GM12801 (cell line): ENCODE data around the gene OR2V1.

ENCODE experiments used
- TF ChIP-seq, protein P1 (sequence below): IDR thresholded peaks from one replicate; pipeline ENCODE4 v1.5.1; 2011; ENCODE audit warnings: control low read depth; ENCODE audit not compliant: insufficient read length; ENCODE audit errors: extremely low read depth

Gene OR2V1

DNA sequence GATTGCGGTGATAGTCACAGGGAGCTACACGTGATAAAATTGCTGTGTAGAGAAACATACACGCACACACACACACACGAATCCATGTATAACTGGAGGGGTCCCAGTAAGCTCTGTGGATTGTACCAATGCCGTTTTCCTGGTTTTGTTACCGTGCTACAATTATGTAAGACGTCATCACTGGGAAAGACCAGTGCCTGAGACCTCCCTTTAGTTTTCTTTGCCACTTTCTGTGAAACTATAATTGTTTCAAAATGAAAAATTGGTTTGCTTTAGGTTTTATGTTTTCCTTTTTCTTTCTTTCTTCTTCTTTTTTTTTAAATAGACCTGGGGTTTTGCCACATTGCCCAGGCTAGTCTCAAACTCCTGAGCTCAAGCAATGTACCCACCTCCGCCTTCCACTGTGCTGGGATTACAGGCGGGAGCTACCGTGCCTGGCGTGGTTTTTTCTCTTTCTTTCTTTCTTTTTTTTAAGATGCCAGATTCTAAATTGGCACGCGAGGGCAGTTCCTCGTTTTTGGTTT is 37.7 kb upstream of the OR2V1 start:
- TF ChIP-seq, protein P1, sequence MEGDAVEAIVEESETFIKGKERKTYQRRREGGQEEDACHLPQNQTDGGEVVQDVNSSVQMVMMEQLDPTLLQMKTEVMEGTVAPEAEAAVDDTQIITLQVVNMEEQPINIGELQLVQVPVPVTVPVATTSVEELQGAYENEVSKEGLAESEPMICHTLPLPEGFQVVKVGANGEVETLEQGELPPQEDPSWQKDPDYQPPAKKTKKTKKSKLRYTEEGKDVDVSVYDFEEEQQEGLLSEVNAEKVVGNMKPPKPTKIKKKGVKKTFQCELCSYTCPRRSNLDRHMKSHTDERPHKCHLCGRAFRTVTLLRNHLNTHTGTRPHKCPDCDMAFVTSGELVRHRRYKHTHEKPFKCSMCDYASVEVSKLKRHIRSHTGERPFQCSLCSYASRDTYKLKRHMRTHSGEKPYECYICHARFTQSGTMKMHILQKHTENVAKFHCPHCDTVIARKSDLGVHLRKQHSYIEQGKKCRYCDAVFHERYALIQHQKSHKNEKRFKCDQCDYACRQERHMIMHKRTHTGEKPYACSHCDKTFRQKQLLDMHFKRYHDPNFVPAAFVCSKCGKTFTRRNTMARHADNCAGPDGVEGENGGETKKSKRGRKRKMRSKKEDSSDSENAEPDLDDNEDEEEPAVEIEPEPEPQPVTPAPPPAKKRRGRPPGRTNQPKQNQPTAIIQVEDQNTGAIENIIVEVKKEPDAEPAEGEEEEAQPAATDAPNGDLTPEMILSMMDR = no peak

DNA sequence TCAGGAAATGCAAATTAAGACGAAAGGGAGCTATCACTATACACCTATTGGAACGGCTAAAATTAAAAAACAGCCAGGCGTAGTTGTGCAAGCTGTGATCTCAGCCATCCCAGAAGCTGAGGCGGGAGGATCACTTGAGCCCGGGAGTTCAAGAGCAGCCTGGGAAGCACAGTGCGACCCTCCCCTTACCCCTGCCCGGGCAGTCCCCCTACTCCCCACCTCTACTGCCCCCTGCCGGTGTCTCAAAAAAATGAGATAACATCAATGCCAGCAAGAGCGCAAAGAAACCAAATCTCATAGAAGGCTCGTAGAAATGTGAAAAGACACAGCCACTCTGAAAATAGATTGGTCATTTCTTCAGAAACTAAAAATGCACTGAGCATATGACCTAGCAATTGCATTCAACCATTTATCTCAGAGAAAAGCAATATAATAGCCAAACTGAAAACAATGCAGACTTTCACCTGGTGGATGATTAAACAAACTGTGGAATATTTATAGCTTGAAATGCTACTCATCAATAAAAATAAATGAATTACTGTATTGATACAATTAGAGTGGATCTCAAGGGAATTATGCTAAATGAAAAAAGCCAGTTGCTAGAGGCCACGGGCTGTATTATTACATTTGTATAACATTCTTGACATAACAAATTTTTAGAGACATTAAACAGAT is 37.0 kb upstream of the OR2V1 start:
- TF ChIP-seq, protein P1 = no peak

DNA sequence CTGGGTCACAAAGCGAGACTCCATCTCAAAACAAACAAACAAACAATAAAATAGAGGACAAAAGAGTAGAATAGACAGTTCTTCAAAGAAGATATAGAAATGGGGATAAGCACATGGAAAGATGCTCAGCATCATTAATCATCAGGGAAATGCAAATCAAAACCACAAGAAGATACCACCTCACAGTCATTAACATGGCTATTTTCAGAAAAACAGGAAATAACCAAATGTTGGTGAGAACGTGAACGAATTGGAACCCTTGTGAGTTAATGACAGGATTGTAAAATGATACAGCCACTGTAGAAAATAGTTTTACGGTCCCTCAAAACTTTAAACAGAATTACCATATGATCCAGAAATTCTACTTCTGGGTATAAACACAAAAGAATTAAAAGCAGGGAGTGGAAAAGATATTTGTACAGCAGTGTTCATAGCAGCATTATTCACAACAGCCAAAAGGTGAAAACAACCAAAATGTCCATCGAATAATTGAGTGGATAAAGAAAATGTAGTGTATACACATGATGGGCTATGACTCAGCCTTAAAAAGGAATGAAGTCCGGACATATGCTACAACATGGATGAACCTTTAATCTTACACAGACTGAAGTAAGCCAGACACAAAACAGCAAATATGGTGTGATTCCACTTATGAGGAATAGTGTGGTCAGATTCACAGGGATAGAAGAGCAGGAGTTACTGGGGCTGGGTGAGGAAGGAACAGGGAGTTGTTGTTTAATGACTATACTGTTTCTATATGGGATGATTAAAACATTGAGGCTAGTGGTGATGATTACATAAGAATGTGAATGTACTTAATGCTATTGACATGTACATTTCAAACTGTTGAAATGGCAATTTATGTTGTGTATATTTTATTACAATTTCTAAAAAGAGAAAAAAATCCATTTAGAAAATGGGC is 36.1 kb upstream of the OR2V1 start:
- TF ChIP-seq, protein P1 = no peak

DNA sequence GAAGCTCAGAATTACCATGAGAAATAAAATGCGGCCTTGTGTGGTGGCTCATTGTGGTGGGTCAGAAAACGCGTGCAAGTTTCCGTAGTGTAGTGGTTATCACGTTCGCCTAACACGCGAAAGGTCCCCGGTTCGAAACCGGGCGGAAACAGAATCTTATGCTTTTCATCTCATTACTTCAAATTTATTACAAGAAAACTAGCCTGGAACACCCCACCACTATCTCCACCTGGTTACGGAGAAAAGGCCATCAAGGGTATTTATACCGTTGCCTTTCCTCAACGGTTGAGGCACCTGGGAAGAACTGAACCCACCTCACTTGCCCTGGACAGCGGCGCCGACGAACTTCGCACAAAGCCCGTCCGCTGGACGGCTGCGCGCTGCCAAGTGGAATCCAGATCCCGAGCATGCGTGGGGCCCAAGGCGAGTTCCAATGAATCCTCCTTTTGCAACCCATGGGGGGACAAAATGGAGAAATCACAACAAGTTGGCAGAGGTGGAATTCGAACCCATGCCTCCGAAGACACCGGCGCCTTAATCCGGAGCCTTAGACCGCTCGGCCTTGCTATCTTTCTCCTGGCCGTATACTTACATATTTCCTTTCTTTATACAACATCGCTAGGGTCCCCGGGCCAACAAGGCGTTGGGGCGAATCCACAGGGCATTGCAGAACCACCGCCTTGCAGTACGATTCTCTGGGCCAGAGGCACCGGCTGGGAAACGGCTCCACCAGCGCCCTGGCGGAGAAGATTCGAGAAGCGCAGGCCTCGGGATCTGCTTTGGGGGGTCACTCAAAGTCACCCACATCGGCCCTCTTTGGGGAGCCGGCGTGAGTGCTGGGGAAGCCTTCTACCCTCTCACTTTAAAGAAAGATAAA is 33.3 kb upstream of the OR2V1 start:
- TF ChIP-seq, protein P1 = no peak

DNA sequence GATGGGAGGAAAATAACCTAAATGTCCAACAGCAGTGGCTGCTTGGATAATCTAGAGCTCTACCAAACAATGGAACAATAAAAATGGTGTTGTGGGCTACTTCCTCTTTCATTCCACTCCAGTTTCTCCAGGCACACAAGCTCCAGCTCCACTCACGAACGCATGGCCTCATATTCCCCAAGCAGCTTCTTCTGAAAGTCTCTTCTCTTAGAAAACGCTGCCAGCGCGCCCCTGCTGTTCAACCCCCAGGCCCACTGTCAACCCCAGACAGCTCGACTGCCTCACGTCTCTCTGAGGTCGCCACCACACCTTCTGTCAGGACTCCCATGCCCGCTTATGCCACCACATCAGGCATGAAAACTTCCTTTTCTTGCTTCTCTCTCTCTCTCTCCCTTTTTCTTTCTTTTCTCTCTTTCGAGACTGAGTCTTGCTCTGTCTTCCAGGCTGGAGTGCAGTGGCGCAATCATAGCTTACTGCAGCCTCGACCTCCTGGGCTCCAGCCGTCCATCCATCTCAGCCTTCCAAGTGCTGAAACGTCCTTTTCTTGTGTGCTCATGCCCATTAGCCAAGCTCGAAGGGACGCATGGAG is 32.6 kb upstream of the OR2V1 start:
- TF ChIP-seq, protein P1 = no peak

DNA sequence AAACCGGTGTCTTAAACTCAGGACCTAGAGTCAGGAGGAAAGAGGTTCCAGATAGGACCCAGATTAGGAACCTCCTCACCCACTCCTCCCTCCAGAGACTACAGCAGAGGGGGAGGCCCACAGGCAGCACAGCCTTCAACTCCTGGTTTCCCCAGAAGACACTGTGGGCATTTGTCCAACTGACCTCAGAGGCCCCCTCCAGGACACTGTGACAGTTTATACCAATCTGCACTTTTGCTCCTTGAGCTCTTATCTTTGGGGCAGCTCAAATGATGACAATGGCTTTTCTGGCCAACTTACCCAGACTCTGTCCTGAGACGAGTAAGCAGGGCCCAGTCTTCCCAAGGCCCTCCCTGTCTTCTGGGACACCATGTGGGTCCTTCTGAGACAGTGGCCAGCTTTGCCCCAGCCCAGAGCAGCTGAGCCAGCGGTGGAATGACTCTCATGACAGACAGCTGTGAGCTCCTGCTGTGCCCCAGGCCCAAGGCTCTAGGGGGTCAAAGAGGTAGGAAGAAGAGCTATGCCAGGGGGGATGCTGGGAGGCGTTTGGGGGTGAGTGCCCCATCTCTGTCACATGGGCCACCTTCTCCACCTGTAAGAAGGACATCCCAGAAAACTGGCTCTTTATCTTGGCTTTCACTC is 30.7 kb upstream of the OR2V1 start:
- TF ChIP-seq, protein P1 = no peak
